ENCODE results near the gene AGPAT3.
"Not testable (repeated sequence)": the region's sequence is repeated elsewhere in the genome, so short reads cannot be mapped to it uniquely, and the experiment has no call there.

The AGPAT3 gene

GRCh38 chr21:43864962-43865539 is at the start of gene AGPAT3:
TSS of gene AGPAT3 (plus strand) at chr21:43865223. CDS start at chr21:43959682, 94,459 bp downstream.
- no peak for DNase-seq

- no peak for DNase-seq
These were observed 49.0 kb upstream of the AGPAT3 start for GRCh38 chr21:43815991-43816390.

GRCh38 chr21:43816611-43817071 is 48.4 kb upstream of the AGPAT3 start:
- DNase-seq: no peak

GRCh38 chr21:43817157-43818086 is 47.6 kb upstream of the AGPAT3 start:
- no peak for DNase-seq

- DNase-seq: no peak
These were observed 46.3 kb upstream of the AGPAT3 start for GRCh38 chr21:43818685-43819084.

GRCh38 chr21:43819511-43820405 is 45.3 kb upstream of the AGPAT3 start:
- DNase-seq: no peak

GRCh38 chr21:43820466-43820865 is 44.6 kb upstream of the AGPAT3 start:
- no peak for DNase-seq

- DNase-seq: not testable (repeated sequence)
These were observed 42.9 kb upstream of the AGPAT3 start for GRCh38 chr21:43822166-43822565.

GRCh38 chr21:43822741-43823140 is 42.3 kb upstream of the AGPAT3 start:
- DNase-seq: not testable (repeated sequence)

GRCh38 chr21:43824333-43825241 is 40.4 kb upstream of the AGPAT3 start:
- no peak for DNase-seq

- no peak for DNase-seq
These were observed 39.6 kb upstream of the AGPAT3 start for GRCh38 chr21:43825242-43825935.

GRCh38 chr21:43825936-43826622 is 38.9 kb upstream of the AGPAT3 start:
- DNase-seq: no peak

- DNase-seq: no peak
These were observed 38.4 kb upstream of the AGPAT3 start for GRCh38 chr21:43826623-43826974.

- DNase-seq: no peak
These were observed 37.9 kb upstream of the AGPAT3 start for GRCh38 chr21:43827015-43827611.

- DNase-seq: no peak
These were observed 35.9 kb upstream of the AGPAT3 start for GRCh38 chr21:43829161-43829560.

- no peak for DNase-seq
These were observed 35.4 kb upstream of the AGPAT3 start for GRCh38 chr21:43829575-43830119.

- DNase-seq: no peak
These were observed 32.9 kb upstream of the AGPAT3 start for GRCh38 chr21:43832158-43832550.

- DNase-seq: no peak
These were observed 32.4 kb upstream of the AGPAT3 start for GRCh38 chr21:43832648-43833047.

- DNase-seq: no peak
These were observed 30.7 kb upstream of the AGPAT3 start for GRCh38 chr21:43834146-43834905.

All from SW 1271 (cell line).